ENCODE results near the gene KHSRP.

DNA sequence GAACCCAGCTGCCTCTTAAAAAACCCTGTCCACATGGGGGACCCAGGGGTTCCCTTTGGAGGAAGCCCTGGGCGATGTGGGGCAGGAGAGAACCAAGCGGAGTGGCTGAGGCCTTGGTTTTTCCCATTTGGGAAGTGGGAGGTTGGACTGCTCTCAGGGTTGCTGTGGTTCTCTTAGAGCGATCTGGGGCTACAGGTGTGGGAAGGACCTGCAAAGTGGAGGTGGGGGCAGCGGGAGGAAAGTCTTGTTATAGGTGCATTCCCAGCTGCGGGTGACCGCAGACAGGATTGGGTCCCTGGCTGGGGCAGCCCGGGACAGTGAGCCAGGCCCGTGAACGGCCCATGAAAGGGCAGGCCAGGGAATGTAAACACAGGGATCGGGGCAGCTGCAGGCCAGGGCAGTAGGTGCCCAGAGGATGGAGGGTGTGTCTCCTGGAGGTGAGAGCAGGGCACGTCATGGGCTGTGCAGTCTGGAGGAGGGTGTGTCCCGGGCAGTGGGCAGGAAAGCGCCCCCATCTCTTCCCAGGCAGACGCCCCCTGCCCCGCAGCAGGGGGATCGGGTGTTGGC lies 34.2 kb upstream of the KHSRP start:
- TF ChIP-seq, protein P1, sequence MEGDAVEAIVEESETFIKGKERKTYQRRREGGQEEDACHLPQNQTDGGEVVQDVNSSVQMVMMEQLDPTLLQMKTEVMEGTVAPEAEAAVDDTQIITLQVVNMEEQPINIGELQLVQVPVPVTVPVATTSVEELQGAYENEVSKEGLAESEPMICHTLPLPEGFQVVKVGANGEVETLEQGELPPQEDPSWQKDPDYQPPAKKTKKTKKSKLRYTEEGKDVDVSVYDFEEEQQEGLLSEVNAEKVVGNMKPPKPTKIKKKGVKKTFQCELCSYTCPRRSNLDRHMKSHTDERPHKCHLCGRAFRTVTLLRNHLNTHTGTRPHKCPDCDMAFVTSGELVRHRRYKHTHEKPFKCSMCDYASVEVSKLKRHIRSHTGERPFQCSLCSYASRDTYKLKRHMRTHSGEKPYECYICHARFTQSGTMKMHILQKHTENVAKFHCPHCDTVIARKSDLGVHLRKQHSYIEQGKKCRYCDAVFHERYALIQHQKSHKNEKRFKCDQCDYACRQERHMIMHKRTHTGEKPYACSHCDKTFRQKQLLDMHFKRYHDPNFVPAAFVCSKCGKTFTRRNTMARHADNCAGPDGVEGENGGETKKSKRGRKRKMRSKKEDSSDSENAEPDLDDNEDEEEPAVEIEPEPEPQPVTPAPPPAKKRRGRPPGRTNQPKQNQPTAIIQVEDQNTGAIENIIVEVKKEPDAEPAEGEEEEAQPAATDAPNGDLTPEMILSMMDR (IDR thresholded peaks at IDR 0.05; ENCODE audit: poor library complexity): no peak
- no peak for TF ChIP-seq EZH2 (IDR thresholded peaks at IDR 0.05; ENCODE audit: borderline replicate concordance)
- no peak for TF ChIP-seq EZH2phosphoT487 (IDR thresholded peaks at IDR 0.05; ENCODE audit: low read depth, severe bottlenecking, unreplicated experiment)
